Mucosa of rectum (tissue), 2 donors: ENCODE measurements around the gene BATF3.

ENCODE experiments used
- H3K27ac ChIP-seq, 2 donors: one replicate each; pipeline ENCODE4 v1.7.0; 2013; ENCODE audit warnings: inconsistent platforms in 2 of 2, low read depth in 2 of 2, low read length in 2 of 2
- H3K27me3 ChIP-seq, 2 donors: one replicate each; pipeline ENCODE4 v1.7.0; 2013; ENCODE audit warnings: low read length in 2 of 2; ENCODE audit not compliant: control insufficient read depth in 2 of 2, insufficient read depth in 2 of 2
- H3K36me3 ChIP-seq, 2 donors: one replicate each; pipeline ENCODE4 v1.7.0; 2013; ENCODE audit warnings: low read length in 2 of 2; ENCODE audit not compliant: control insufficient read depth in 2 of 2, insufficient read depth in 2 of 2
- H3K4me1 ChIP-seq, 2 donors: one replicate each; pipeline ENCODE4 v1.7.0; 2013; ENCODE audit warnings: low read length in 2 of 2, mild to moderate bottlenecking in 1 of 2; ENCODE audit not compliant: control insufficient read depth in 2 of 2, insufficient read depth in 2 of 2
- H3K4me3 ChIP-seq, 2 donors: one replicate each; pipeline ENCODE4 v1.7.0; 2013; ENCODE audit warnings: low read length in 2 of 2
- H3K9ac ChIP-seq, 2 donors: one replicate each; pipeline ENCODE4 v1.7.0; 2013; ENCODE audit warnings: low read length in 2 of 2, low read depth in 1 of 2, mild to moderate bottlenecking in 1 of 2
- H3K9me3 ChIP-seq, 2 donors: one replicate each; pipeline ENCODE4 v1.7.0; 2013; ENCODE audit warnings: low read length in 2 of 2; ENCODE audit not compliant: control insufficient read depth in 2 of 2
- donor health status: healthy.
- donor health status: Normal muscosa, but diverticular disease.

The BATF3 gene

DNA sequence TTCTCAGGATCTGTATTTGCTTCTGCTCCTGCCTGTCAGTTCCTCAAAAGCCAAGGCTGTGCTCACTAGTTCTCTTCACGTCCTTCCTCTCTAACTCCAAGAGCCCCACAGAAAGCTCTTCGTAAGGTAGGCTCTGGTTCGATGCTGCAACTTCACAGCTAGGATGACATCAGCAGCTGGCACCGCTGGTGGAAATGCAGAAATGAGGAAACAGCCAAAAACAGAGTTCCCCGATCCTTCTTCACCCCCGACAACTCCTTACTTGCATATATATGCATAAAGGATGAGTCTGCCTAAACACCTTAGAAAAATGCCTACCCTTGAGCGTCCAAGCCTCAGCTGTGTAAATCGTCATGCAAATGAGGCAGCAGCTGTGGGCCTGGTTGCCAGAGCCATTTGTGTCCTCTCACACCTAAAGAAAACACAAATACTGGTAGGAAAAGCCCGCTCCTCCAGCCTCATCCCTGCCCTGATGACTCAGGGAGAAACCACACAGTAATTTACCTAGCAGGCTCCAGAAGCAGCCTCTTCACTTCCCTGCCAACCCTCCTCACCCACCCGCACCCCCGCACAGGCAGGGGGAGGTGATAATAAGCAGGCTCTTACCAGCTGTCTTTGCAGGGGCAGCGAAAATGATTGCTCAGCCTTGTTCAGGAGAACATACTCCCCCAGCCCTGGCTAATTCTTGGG lies 28.2 kb downstream of the BATF3 start:
- H3K4me3 ChIP-seq = no peak overlapping the region
- peaks cover 0 to 12% of the 10 kb centered on the region in 2 donors for H3K4me1 ChIP-seq
- peaks cover 5 to 10% of the 10 kb centered on the region in 2 donors for H3K27me3 ChIP-seq
- H3K36me3 ChIP-seq = no peaks in the 10 kb centered on the region
- H3K9ac ChIP-seq = no peak overlapping the region
- H3K27ac ChIP-seq = no peak overlapping the region
- no peaks in the 10 kb centered on the region for H3K9me3 ChIP-seq

DNA sequence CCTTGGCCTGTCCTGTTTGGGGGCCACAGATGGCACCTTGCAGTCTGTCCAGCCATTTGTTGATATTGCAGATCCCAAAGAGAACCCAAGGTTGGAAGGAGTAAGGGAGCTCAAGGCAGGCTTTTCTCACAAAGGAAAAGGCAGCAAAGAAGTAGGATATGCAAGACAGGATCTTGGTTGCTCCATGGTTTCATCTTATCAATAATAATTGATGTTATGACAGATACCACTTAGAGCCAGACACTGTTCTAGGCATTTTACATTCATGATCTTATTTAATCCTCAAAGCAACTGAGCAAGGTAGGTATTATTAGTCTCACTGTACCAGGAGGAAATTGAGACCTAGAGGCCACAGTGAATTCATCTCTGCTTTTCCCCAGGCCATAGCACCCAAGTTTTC lies 28.8 kb downstream of the BATF3 start:
- H3K9ac ChIP-seq = no peak overlapping the region
- H3K36me3 ChIP-seq = no peaks in the 10 kb centered on the region
- H3K4me3 ChIP-seq = no peak overlapping the region
- H3K27me3 ChIP-seq = peaks cover 5 to 10% of the 10 kb centered on the region in 2 donors
- H3K27ac ChIP-seq = no peak overlapping the region
- H3K4me1 ChIP-seq = peaks cover 0 to 12% of the 10 kb centered on the region in 2 donors
- no peaks in the 10 kb centered on the region for H3K9me3 ChIP-seq

DNA sequence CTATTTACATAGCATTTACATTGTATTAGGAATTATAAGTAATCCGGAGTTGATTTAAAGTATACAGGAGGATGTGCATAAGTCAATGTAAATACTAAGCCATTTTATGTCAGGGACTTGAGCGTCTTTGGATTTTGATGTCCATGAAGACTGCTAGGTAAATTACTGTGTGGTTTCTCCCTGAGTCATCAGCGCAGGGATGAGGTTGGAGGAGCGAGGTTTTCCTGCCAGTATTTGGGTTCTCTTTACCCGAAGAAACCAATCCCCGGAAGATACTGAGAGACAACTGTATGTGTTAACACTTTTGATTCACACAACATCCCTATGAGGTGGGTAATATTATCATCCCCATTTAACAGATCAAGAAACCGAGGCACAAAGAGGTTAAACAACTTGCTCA lies 29.3 kb downstream of the BATF3 start:
- peaks cover 0 to 12% of the 10 kb centered on the region in 2 donors for H3K4me1 ChIP-seq
- peaks cover 5 to 10% of the 10 kb centered on the region in 2 donors for H3K27me3 ChIP-seq
- no peaks in the 10 kb centered on the region for H3K36me3 ChIP-seq
- no peaks in the 10 kb centered on the region for H3K9me3 ChIP-seq
- H3K4me3 ChIP-seq = no peak overlapping the region
- H3K27ac ChIP-seq = no peak overlapping the region
- no peak overlapping the region for H3K9ac ChIP-seq

DNA sequence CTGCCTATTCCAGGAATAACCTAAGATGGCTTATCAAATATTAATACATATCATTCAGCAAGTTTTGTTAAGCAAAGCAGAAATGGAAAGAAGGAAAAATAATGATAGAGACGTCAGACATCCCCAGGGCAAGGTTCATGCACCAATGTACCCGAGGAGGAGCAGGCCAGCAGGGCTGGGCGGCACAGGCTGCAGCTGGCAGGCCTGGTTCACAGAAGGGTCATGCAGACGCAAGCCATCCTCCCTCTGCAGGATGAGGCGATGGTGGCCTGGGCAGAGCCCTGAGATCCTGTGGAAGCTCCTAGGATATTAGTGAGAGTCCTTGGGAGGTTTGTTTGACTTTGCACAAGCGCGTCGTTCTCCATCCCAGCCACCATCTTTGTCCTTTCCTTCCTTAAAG lies 30.0 kb downstream of the BATF3 start:
- no peak overlapping the region for H3K4me3 ChIP-seq

DNA sequence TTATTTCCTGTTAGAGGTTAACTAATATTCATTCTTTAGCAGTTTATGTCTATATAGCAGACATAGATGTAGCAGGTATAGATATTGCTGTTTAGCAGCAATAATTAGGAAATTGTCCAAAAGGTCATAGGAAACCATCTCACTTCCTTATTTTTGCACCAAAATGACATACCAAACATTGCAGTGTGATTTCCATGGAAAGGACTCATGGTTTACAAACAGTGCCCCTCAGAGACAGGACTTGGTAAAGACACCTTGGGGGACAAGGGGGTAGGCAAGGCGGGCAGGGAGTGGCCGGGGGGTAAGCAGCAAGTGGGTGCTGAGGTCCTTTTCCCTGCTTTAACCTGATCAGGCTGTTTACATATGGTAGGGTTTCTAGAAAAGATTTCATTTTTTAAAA lies 30.5 kb downstream of the BATF3 start:
- Histone ChIP-seq H3K36me3 (no peaks in the 10 kb centered on the region), H3K9me3 (no peaks in the 10 kb centered on the region), H3K9ac (no peak overlapping the region), H3K27me3 (peaks cover 9 to 10% of the 10 kb centered on the region in 2 donors), H3K4me3 (no peak overlapping the region), H3K27ac (no peak overlapping the region), H3K4me1 (peaks cover 0 to 12% of the 10 kb centered on the region in 2 donors)

More for the DNA sequence above, 30.0 kb downstream of the BATF3 start:
- no peaks in the 10 kb centered on the region for H3K36me3 ChIP-seq
- H3K27me3 ChIP-seq = peaks cover 5 to 10% of the 10 kb centered on the region in 2 donors
- H3K4me1 ChIP-seq = peaks cover 0 to 12% of the 10 kb centered on the region in 2 donors
- no peak overlapping the region for H3K9ac ChIP-seq
- H3K9me3 ChIP-seq = no peaks in the 10 kb centered on the region
- no peak overlapping the region for H3K27ac ChIP-seq

DNA sequence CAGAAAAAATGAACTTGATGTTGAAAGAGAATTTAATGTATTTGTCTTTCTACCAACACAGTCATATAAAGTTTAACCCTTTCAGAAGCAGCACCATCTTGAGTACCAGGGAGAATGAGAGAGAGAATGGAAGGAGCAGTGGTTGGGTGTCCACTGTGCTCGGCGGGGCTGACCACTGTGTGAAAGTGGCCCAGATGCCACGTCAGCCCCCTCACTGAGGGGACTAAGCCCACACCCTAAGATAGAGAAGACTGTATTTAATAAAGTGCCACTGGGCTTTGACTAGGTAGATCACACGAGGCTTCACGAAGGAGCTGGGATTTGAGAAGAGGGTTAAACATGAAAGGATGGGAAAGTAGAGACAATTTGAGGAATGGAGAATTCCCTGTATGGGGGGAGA lies 31.2 kb downstream of the BATF3 start:
- H3K9ac ChIP-seq = no peak overlapping the region
- peak overlapping the region; percentile 24 to 69 for H3K27ac ChIP-seq
- H3K9me3 ChIP-seq = no peaks in the 10 kb centered on the region
- no peak overlapping the region for H3K4me3 ChIP-seq
- peaks cover 0 to 12% of the 10 kb centered on the region in 2 donors for H3K4me1 ChIP-seq
- H3K27me3 ChIP-seq = peaks cover 9 to 10% of the 10 kb centered on the region in 2 donors
- H3K36me3 ChIP-seq = no peaks in the 10 kb centered on the region

DNA sequence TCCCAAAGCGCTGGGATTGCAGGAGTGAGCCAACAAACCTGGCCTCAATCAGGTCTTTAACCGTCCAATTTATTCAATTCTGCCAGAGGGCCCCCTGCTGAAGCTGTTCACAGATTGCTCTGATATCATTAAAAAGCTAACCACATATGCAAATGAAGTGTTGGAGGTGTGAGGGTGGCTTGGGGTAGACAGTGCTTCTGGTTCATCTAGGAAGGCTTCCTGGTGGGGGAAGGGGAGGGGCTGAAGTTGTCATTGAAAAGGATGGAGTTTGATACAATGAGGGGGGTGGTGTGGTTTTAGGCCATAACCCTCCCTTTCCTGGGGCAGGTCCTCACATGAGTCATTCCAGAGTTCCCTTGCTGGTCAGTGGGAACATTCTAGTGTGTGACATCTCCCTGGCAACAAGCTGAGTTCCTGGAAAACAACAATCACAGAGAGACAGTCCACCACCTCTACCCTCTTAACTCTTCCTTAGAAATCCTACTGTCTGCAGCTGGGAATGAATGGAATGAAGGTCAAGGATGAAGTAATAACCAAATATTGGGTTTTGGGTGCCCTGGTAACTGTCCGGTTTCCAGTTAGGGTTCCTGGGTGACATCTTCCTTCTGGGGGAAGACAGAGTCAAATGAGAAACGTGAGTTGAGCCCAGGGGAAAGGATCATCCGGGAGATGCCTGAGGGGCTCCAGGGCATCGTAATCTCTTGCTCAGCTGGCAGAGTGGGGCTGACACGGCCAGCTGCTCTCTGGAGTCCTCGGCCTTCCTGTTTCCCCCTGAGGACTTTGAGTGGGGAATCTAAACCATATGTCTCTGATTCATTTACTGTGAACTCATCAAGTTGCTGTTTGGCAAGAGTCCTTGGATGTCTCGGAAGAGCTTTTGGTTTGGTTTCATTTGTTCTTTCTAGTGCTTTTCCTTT lies 32.2 kb downstream of the BATF3 start:
- H3K4me1 ChIP-seq = peaks cover 0 to 12% of the 10 kb centered on the region in 2 donors

DNA sequence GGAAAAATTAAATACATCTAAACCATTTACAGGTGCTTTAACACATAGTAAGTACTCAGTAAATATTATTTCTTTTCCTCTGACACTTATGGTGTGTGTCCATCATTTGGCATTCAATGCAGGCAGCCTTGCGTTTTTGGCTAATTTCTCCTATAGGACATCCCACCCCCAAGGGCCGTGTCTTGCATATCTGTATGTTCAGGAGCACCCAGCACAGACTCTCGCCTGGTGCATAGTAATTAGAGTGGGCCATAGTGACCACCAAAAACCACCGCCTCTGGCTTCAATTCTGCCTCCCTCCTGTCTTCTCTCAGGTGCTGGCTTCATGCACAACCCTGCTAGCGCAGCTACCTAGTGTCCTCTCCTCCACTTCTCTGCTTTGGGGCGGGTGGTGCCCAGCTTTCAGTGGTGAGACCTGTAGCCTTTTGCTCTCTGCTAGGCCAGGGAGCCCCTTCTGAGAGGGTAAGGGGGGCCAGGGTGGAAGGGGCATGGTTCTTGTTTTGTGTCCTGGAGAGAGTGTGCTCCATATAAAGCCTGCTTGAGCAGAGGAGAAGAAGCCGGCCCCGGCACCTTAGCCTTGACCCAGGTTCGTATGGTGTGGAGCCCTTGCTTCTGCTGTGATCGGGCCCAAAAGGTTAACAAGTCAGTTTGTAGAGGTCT lies 33.4 kb downstream of the BATF3 start:
- Histone ChIP-seq H3K27ac (no peak overlapping the region), H3K9ac (no peak overlapping the region), H3K36me3 (no peaks in the 10 kb centered on the region), H3K9me3 (no peaks in the 10 kb centered on the region), H3K4me3 (no peak overlapping the region), H3K4me1 (peaks cover 0 to 12% of the 10 kb centered on the region in 2 donors), H3K27me3 (peaks cover 4 to 9% of the 10 kb centered on the region in 2 donors)

More for the DNA sequence above, 32.2 kb downstream of the BATF3 start:
- Histone ChIP-seq H3K9ac (no peak overlapping the region), H3K27ac (peak overlapping the region; percentile 69 to 70), H3K9me3 (no peaks in the 10 kb centered on the region), H3K4me3 (no peak overlapping the region), H3K27me3 (peaks cover 5 to 10% of the 10 kb centered on the region in 2 donors), H3K36me3 (no peaks in the 10 kb centered on the region)

DNA sequence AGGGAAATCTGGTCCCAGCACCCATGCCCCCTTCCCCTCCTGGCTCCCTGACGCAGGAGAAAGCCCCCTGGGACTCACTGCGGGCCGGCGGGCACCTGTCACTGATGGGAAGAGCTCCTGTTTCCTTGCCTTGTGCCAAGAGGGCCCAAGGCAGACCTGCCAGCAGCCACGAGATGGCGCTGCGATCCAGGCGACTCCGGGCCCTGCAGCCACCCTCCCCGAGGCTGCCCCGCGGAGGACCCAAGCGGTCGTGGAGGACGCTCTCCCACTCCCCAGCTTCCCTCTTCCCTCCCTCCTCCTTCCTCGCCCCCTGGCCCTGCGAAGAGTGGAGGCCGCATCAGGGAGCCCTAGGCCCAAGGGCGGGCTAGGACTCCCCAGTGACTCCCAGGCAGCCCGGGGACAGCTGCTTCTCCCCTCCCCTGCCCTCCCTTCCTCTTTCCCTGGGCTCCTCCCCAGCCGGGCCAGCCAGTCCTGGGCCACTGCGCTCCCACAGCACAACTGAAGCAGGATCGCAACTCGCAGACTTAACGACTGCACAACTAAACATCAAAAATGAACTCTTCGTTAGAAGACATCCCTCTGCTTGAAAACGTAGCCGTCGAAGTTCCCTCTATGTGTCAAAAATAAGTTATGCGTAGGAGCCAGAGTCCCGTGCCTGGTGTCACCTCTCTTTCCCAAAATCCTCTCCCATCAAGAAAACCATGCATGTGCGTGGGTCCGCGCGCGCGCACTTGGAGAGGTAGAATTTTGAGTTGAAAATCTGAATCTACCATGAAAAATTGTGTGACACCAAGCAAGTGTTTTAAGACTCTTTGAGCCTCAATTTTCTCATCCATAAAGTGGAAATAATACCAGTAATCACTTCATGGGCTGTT lies 34.2 kb downstream of the BATF3 start:
- no peaks in the 10 kb centered on the region for H3K9me3 ChIP-seq
- H3K36me3 ChIP-seq = no peaks in the 10 kb centered on the region
- peaks cover 2 to 4% of the 10 kb centered on the region in 2 donors for H3K27me3 ChIP-seq
- H3K27ac ChIP-seq = peak overlapping the region; percentile 16 to 63
- peak overlapping the region; percentile 64 to 75 for H3K4me3 ChIP-seq
- H3K4me1 ChIP-seq = peaks cover 0 to 12% of the 10 kb centered on the region in 2 donors
- H3K9ac ChIP-seq = peak overlapping the region; percentile 17 to 67
